Liver (tissue), 3 donors: ENCODE measurements around the gene ABCA1.

ENCODE experiments used
- ATF3 ChIP-seq: IDR thresholded peaks from 2 replicates; pipeline ENCODE4 v1.6.1; 2016; ENCODE audit warnings: antibody characterized with exemption
- CTCF ChIP-seq: fragments of 150-350 bp; IDR thresholded peaks from 2 replicates; pipeline ENCODE4 v1.5.1; 2017; ENCODE audit warnings: improper control_type of control experiment, low read depth, low read length; ENCODE audit not compliant: missing input control
- FOXA1 ChIP-seq: IDR thresholded peaks from 2 replicates; pipeline ENCODE4 v1.6.1; 2016; ENCODE audit warnings: antibody characterized with exemption
- FOXA2 ChIP-seq: IDR thresholded peaks from 2 replicates; pipeline ENCODE4 v1.6.1; 2016; ENCODE audit warnings: antibody characterized with exemption
- JUND ChIP-seq, 2 donors: IDR thresholded peaks; 2 replicates each; pipeline ENCODE4 v1.6.1; 2016; ENCODE audit warnings: antibody characterized with exemption in 2 of 2
- RAD21 ChIP-seq, 2 donors: IDR thresholded peaks; 2 replicates each; pipeline ENCODE4 v1.6.1; 2016; ENCODE audit warnings: antibody characterized with exemption in 2 of 2, mild to moderate bottlenecking in 2 of 2
- REST ChIP-seq: IDR thresholded peaks from 2 replicates; pipeline ENCODE4 v1.6.1; 2016; ENCODE audit warnings: antibody characterized with exemption, mild to moderate bottlenecking
- SP1 ChIP-seq: IDR thresholded peaks from 2 replicates; pipeline ENCODE4 v1.6.1; 2018; ENCODE audit warnings: antibody characterized with exemption, mild to moderate bottlenecking
- TAF1 ChIP-seq: conservative IDR thresholded peaks from 2 replicates; pipeline ENCODE4 v1.6.1; 2016; ENCODE audit warnings: antibody characterized with exemption, mild to moderate bottlenecking
- YY1 ChIP-seq: IDR thresholded peaks from 2 replicates; pipeline ENCODE4 v1.6.1; 2016; ENCODE audit warnings: antibody characterized with exemption, mild to moderate bottlenecking
- ZBTB33 ChIP-seq: IDR thresholded peaks from 2 replicates; pipeline ENCODE4 v1.6.1; 2016; ENCODE audit warnings: antibody characterized with exemption
- donor health status: healthy.
- donor health status: healthy.

GRCh38 chr9:104931256-104931655 is 3.3 kb upstream of the ABCA1 start:
- TF ChIP-seq CTCF (no peak), TAF1 (no peak), RAD21 (IDR thresholded peaks at IDR 0.05) (no peak), REST (no peak), ATF3 (no peak), FOXA2 (no peak), JUND (IDR thresholded peaks at IDR 0.05) (no peak), YY1 (no peak), FOXA1 (no peak), SP1 (no peak), ZBTB33 (no peak)
